T-helper 2 cell treated with Interferon-gamma antibody and Interleukin-4, amounts not matched to agents 5 μg/mL and 100 μg/mL, for 36 hours (primary cell): ENCODE measurements around the gene SIK3.

Experiments
- DNase-seq: peaks from one replicate; pipeline ENCODE4 v3.0.0; 2021; ENCODE audit warnings: low spot score
- H3K27ac Mint-ChIP-seq: one replicate; pipeline ENCODE4 v1.8.0; 2021; ENCODE audit warnings: mild to moderate bottlenecking, mixed read lengths
- H3K27me3 Mint-ChIP-seq: one replicate; pipeline ENCODE4 v1.8.0; 2021; ENCODE audit warnings: low read depth, mixed read lengths
- H3K36me3 Mint-ChIP-seq: one replicate; pipeline ENCODE4 v1.8.0; 2021; ENCODE audit warnings: low read depth, mixed read lengths
- H3K4me1 Mint-ChIP-seq: one replicate; pipeline ENCODE4 v1.8.0; 2021; ENCODE audit warnings: low read depth, mixed read lengths
- H3K4me3 Mint-ChIP-seq: one replicate; pipeline ENCODE4 v1.8.0; 2022; ENCODE audit warnings: mild to moderate bottlenecking, moderate library complexity, mixed read lengths
- H3K9me3 Mint-ChIP-seq: one replicate; pipeline ENCODE4 v1.8.0; 2021; ENCODE audit warnings: mixed read lengths

SIK3 gene

GRCh38 chr11:116932181-116932580 is 166.0 kb downstream of the SIK3 start:
- peaks cover 12% of the 10 kb centered on the region for H3K9me3 Mint-ChIP-seq
- no peaks in the 10 kb centered on the region for H3K27me3 Mint-ChIP-seq
- H3K4me3 Mint-ChIP-seq = peak overlapping the region; percentile 69
- H3K27ac Mint-ChIP-seq = peak overlapping the region; percentile 92
- DNase-seq = no peak
- peaks cover 55% of the 10 kb centered on the region for H3K4me1 Mint-ChIP-seq
- peaks cover 19% of the 10 kb centered on the region for H3K36me3 Mint-ChIP-seq

DNA sequence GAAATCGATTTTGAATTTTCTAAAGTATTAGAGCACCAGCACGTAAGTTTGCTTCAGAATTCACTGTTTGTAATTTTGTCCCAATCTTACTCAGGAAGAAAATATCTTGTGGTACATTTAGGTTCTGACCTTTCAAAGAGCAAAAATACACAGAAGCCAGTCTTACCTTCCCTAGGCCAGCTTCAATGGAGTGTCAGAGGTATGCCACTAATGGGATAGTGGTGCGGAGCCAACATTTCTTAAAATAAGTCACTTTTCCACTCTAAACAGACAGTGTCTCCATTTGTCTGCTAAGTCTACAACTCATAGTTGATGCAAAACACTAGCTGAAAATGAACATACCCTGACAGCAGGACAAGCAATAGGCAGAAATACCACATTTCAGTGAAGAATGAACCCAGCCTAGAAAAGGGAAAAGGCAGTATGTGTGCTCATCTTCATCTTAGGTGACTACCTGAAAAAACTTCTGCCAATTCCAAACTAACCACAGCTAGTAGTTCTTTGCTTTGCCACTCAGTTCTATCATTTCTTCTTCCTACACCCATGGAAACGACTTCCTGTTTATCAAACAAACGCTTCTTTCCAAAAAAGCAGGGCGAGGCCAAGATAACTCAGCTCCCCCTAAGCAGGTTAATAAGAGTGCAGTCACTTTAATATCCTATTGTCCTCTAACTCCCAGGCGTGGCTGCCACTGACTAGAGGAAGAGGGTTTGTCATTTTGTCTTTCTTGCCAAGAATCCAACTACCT is 166.8 kb downstream of the SIK3 start:
- peak; percentile 29 for DNase-seq
- Mint-ChIP-seq H3K4me1 (peaks cover 62% of the 10 kb centered on the region), H3K36me3 (peaks cover 17% of the 10 kb centered on the region), H3K27ac (peak overlapping the region; percentile 92), H3K27me3 (no peaks in the 10 kb centered on the region), H3K4me3 (peak overlapping the region; percentile 69), H3K9me3 (peaks cover 12% of the 10 kb centered on the region)

DNA sequence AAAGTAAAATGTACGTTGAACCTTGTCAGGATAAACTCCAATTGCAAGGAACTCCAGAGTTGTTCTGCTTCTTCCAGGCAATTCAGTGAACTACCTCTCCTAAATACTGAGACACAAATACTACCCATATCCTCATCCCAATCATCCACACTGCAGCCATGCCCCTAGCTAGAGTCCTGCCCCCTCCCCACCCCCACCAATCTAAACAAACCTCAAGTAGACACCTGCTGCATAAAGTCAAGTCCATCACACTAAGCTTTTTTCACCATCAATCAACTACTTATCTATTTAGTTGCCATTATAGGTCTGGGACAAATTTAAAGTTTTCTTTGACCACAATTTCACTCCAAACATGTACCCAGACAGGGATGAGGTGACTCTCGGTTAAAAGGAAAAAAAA is 167.6 kb downstream of the SIK3 start:
- H3K27me3 Mint-ChIP-seq = no peaks in the 10 kb centered on the region
- no peak for DNase-seq
- H3K4me1 Mint-ChIP-seq = peaks cover 68% of the 10 kb centered on the region
- peak overlapping the region; percentile 69 for H3K4me3 Mint-ChIP-seq
- H3K9me3 Mint-ChIP-seq = peaks cover 12% of the 10 kb centered on the region
- peak overlapping the region; percentile 92 for H3K27ac Mint-ChIP-seq
- H3K36me3 Mint-ChIP-seq = peaks cover 19% of the 10 kb centered on the region

DNA sequence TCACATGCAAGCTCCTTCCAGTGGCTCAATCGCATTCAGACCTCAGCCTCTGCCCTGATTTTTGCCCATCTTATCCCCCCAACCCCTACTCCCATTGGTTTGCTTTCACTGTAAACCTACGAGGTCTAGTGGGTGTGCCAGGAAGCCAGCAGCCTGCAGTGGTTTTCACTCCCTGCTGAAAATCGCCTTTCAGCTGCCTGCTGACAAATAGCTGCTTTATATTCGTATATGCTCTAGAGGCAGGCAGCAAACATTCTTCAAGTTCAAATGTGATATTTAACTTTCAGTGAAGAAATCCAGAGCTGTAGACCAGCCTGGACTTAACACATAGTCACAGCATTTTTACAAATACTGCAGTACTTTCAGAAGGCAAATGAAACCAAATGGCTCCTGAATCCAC is 168.1 kb downstream of the SIK3 start:
- Mint-ChIP-seq H3K9me3 (peaks cover 12% of the 10 kb centered on the region), H3K27me3 (no peaks in the 10 kb centered on the region), H3K4me3 (peak overlapping the region; percentile 69), H3K27ac (peak overlapping the region; percentile 92), H3K36me3 (peaks cover 17% of the 10 kb centered on the region), H3K4me1 (peaks cover 71% of the 10 kb centered on the region)
- peak; percentile 30 for DNase-seq

- Mint-ChIP-seq H3K4me1 (peaks cover 76% of the 10 kb centered on the region), H3K4me3 (peak overlapping the region; percentile 69), H3K27me3 (no peaks in the 10 kb centered on the region), H3K36me3 (peaks cover 22% of the 10 kb centered on the region), H3K9me3 (peaks cover 11% of the 10 kb centered on the region), H3K27ac (peak overlapping the region; percentile 92)
- DNase-seq = no peak
Measured at GRCh38 chr11:116929414-116930090, 168.7 kb downstream of the SIK3 start.

GRCh38 chr11:116928845-116929244 is 169.4 kb downstream of the SIK3 start:
- H3K27ac Mint-ChIP-seq = peak overlapping the region; percentile 80
- peak overlapping the region; percentile 60 for H3K4me3 Mint-ChIP-seq
- peaks cover 4% of the 10 kb centered on the region for H3K9me3 Mint-ChIP-seq
- peaks cover 78% of the 10 kb centered on the region for H3K4me1 Mint-ChIP-seq
- DNase-seq = no peak
- H3K27me3 Mint-ChIP-seq = no peaks in the 10 kb centered on the region
- H3K36me3 Mint-ChIP-seq = peaks cover 17% of the 10 kb centered on the region

- Mint-ChIP-seq H3K36me3 (peaks cover 15% of the 10 kb centered on the region), H3K4me1 (peaks cover 74% of the 10 kb centered on the region), H3K27me3 (no peaks in the 10 kb centered on the region), H3K4me3 (peak overlapping the region; percentile 60), H3K9me3 (no peaks in the 10 kb centered on the region), H3K27ac (peak overlapping the region; percentile 80)
- DNase-seq = no peak
Measured at GRCh38 chr11:116928102-116928777, 170.0 kb downstream of the SIK3 start.

- H3K36me3 Mint-ChIP-seq = peaks cover 15% of the 10 kb centered on the region
- H3K27ac Mint-ChIP-seq = peak overlapping the region; percentile 80
- no peak for DNase-seq
- H3K9me3 Mint-ChIP-seq = no peaks in the 10 kb centered on the region
- peak overlapping the region; percentile 60 for H3K4me3 Mint-ChIP-seq
- no peaks in the 10 kb centered on the region for H3K27me3 Mint-ChIP-seq
- peaks cover 71% of the 10 kb centered on the region for H3K4me1 Mint-ChIP-seq
Measured at GRCh38 chr11:116927163-116927974, 170.9 kb downstream of the SIK3 start.

DNA sequence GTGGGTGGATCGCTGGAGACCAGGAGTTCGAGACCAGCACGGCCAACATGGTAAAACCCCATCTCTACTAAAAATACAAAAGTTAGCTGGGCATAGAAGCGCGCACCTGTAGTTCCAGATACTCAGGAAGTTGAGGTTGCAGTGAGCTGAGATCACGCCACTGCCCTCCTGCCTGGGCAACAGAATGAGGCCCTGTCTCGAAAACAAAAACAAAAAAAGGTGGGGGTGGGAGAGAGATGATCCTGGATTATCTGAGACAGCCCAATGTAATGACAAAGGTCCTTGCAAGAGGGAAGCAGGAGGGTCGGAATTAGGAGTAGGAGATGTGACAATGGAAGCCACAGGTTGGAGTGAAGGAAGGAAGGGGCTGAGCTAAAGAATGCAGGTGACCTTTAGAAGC is 173.2 kb downstream of the SIK3 start:
- Mint-ChIP-seq H3K36me3 (peaks cover 17% of the 10 kb centered on the region), H3K4me3 (peak overlapping the region; percentile 78), H3K4me1 (peaks cover 51% of the 10 kb centered on the region), H3K27me3 (no peaks in the 10 kb centered on the region), H3K27ac (peak overlapping the region; percentile 88), H3K9me3 (no peaks in the 10 kb centered on the region)
- DNase-seq = no peak

DNA sequence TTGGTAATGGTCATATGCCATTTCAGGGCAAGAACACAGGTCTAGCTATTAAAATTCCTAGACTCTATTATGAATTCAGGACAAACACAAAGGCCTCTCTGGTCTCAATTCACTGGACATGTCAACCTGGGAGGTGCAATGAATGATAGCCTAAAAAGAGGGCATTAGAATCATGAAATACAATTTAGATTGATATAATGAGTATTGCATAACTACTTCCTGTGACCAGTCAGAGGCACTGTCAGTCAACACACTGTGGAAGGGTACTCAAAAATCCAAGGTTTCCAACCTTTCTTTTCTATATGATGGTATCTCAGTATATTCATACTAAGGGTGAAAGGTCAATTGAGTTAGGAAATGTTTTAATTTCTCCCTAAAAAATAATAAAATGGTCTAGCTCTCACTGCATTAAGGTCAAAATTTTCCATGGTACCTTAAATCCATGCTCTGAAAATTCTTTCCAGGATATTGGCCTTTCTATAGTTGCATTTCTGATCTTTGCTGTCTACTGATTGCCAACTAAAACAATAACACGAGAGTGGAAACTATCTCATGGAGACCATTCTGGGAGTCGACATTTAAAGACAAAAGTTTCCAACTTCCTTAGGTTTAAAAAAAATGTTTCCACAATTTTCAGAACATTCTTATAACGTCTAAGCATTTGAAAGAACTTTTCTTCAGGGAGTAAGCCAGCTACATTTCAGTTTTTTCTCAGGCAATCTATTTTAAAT is 179.1 kb downstream of the SIK3 start:
- Mint-ChIP-seq H3K4me1 (no peaks in the 10 kb centered on the region), H3K9me3 (no peaks in the 10 kb centered on the region), H3K36me3 (peaks cover 4% of the 10 kb centered on the region), H3K4me3 (no peak overlapping the region), H3K27ac (no peak overlapping the region), H3K27me3 (no peaks in the 10 kb centered on the region)
- DNase-seq = no peak

DNA sequence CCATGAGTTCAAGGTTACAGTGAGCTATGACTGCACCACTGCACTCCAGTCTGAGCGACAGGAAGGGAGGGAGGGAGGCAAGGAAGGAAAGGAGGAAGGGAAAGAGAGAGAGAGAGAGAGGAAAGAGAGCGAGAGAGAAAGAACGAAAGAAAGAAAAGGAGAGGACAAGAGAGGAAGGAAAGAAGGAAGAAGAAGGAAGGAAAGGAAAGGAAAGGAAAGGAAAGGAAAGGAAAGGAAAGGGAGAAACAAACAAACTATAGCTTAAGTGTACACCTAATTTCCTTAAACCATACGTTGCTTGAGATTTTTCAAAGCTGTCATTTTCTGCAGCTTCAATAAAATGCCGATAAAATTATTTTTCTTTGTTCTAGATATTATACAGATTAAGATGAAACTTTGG is 180.6 kb downstream of the SIK3 start:
- no peak for DNase-seq
- no peaks in the 10 kb centered on the region for H3K9me3 Mint-ChIP-seq
- H3K4me3 Mint-ChIP-seq = no peak overlapping the region
- H3K27ac Mint-ChIP-seq = no peak overlapping the region
- H3K27me3 Mint-ChIP-seq = no peaks in the 10 kb centered on the region
- peaks cover 2% of the 10 kb centered on the region for H3K36me3 Mint-ChIP-seq
- H3K4me1 Mint-ChIP-seq = no peaks in the 10 kb centered on the region

DNA sequence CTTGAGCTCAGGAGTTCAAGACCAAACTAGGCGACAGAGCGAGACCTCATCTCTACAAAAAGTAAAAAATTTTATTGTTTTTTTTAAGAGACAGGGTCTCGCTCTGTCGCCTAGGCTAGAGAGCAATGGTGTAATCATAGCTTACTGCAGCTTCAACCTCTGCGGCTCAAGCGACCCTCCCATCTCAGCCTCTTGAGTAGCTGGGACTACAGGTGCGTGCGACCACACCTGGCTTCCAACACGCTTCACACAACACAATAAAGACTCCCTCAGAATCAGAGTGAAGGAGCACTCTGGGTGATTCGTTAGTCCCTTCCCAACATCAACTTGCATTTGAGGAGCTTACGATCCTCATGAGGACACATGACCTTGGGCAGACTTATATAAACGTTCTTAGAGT is 181.3 kb downstream of the SIK3 start:
- H3K4me3 Mint-ChIP-seq = no peak overlapping the region
- H3K4me1 Mint-ChIP-seq = no peaks in the 10 kb centered on the region
- H3K27me3 Mint-ChIP-seq = no peaks in the 10 kb centered on the region

GRCh38 chr11:116916052-116916451 is 182.2 kb downstream of the SIK3 start:
- no peak overlapping the region for H3K4me3 Mint-ChIP-seq
- H3K36me3 Mint-ChIP-seq = no peaks in the 10 kb centered on the region
- no peaks in the 10 kb centered on the region for H3K4me1 Mint-ChIP-seq
- no peaks in the 10 kb centered on the region for H3K27me3 Mint-ChIP-seq
- no peak for DNase-seq
- H3K27ac Mint-ChIP-seq = no peak overlapping the region
- no peaks in the 10 kb centered on the region for H3K9me3 Mint-ChIP-seq

More for the DNA sequence above, 181.3 kb downstream of the SIK3 start:
- Mint-ChIP-seq H3K36me3 (no peaks in the 10 kb centered on the region), H3K9me3 (no peaks in the 10 kb centered on the region), H3K27ac (no peak overlapping the region)
- no peak for DNase-seq
